ENCODE data around the gene NKRF. TPM values are rescaled to one million over a fixed set of nuclear protein-coding genes. Genes with fewer than 3 reads are reported as not detected.

Gene NKRF
- total and polyA plus RNA-seq, 9 of the 15 experiments (the other 6 are each of a cell fraction or from before 2014, with no cell fraction given): 8.9 to 31.9 (median 19.0) TPM

DNA sequence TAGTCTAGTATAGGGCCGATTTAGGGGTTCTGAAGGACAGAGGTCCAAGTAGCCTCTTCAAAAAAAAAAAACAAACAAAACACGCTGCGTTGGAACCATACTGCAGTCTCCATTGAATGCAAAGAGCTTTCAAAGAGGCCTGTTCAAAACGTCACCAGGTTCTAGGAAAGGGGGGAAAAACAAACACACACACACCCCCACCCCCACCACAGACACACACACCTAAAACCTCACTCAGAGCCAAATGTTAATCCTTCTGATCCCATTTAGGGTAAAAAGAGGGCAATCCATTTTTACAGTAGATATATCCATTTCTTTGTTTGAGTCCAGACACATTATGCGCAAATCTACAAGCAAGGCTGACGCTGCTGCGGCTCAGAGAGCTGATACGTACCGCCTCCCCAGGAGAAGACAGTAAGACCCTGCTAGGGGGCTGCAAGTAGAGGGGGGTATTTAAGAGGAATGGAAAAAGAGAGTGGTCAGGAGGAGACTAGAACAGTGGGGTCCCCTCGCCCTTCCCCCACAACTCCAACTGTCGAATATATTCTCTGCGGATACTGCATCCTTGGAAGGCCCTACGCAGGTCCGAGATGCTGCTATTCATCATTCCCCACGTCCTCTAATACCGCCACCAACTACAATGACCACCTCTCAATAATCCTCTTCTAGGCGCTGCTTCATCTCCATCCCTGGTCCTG, 1.3 kb downstream of the NKRF start:
- TF ChIP-seq NRF1 (conservative IDR thresholded peaks at IDR 0.05 in 1 of 2, IDR thresholded peaks at IDR 0.05 in 1 of 2): peak in 1 of 2 experiments; percentile 4; a peak in 1 of 4 replicates
- TF ChIP-seq, protein P1, sequence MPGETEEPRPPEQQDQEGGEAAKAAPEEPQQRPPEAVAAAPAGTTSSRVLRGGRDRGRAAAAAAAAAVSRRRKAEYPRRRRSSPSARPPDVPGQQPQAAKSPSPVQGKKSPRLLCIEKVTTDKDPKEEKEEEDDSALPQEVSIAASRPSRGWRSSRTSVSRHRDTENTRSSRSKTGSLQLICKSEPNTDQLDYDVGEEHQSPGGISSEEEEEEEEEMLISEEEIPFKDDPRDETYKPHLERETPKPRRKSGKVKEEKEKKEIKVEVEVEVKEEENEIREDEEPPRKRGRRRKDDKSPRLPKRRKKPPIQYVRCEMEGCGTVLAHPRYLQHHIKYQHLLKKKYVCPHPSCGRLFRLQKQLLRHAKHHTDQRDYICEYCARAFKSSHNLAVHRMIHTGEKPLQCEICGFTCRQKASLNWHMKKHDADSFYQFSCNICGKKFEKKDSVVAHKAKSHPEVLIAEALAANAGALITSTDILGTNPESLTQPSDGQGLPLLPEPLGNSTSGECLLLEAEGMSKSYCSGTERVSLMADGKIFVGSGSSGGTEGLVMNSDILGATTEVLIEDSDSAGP (CRISPR knock-in tag; IDR thresholded peaks at IDR 0.05): no peak
- TF ChIP-seq HNRNPLL (IDR thresholded peaks at IDR 0.05; ENCODE audit: low read depth, low read length, poor library complexity, severe bottlenecking): peak; percentile 78
- TF ChIP-seq KLF10 (CRISPR knock-in tag; IDR thresholded peaks at IDR 0.05): no peak
- no peak for TF ChIP-seq EGR1 (conservative IDR thresholded peaks at IDR 0.05)
- no peak for TF ChIP-seq DMBX1 (CRISPR knock-in tag; IDR thresholded peaks at IDR 0.05; ENCODE audit: borderline replicate concordance)
- no peak for TF ChIP-seq NELFE (IDR thresholded peaks at IDR 0.05; ENCODE audit: insufficient read depth, insufficient read length)
- H3K4me1 ChIP-seq (replicated peaks in 1 of 2; ENCODE audit: control insufficient read depth in 2 of 2, insufficient read depth in 2 of 2, low read length in 2 of 2): peaks cover 7 to 12% of the 10 kb centered on the region in 2 experiments; a peak in 4 of 5 replicates
- BruUV-seq (replicated peaks): no TSS peak
- no peaks in the 10 kb centered on the region for H3K9me1 ChIP-seq (ENCODE audit: control insufficient read depth, insufficient read depth, low read length)
- in situ Hi-C loops (cut with MboI) (no loop called here), intact Hi-C loops (cut with micrococcal nuclease) (loop anchor here (5.0 to 10.0 kb wide), 2 partner anchors 87 to 90 kb away; partner anchors contain the start of gene SEPTIN6)
- CTCF ChIA-PET (ENCODE audit: low intra/inter-chr PET ratio): no interaction called here
- peaks cover 34% of the 10 kb centered on the region for H3K36me3 ChIP-seq (ENCODE audit: control insufficient read depth, insufficient read depth, low read length)
- H3K4me3 ChIP-seq: peak overlapping the region; percentile 84
- peaks cover 20% of the 10 kb centered on the region for H4K20me1 ChIP-seq (replicated peaks; ENCODE audit: control insufficient read depth, insufficient read depth, low read length)
- H3K27ac ChIP-seq (ENCODE audit: extremely low read depth, low read depth, low read length): peak overlapping the region; percentile 95; the same call in 2 of the 3 replicates
- no peak overlapping the region for H2AFZ ChIP-seq (ENCODE audit: low read depth, low read length)
- peak overlapping the region; percentile 88 for H3K4me2 ChIP-seq (ENCODE audit: insufficient read depth, low read length)
- H3K9me3 ChIP-seq (replicated peaks; ENCODE audit: control insufficient read depth, insufficient read depth, low read depth, low read length): no peaks in the 10 kb centered on the region
- FAIRE-seq: no peak
- peak in 1 of 4 experiments; percentile 16 for DNase-seq (ENCODE audit: extremely low read depth in 1 of 4, low spot score in 3 of 4)
- peak; percentile 6; the same call in 2 of the 3 replicates for ATAC-seq
- no peaks in the 10 kb centered on the region for H3K27me3 ChIP-seq (ENCODE audit: control insufficient read depth in 2 of 2, insufficient read depth in 2 of 2, low read length in 2 of 2)
- peaks cover 66% of the 10 kb centered on the region for H3K79me2 ChIP-seq (ENCODE audit: control insufficient read depth, insufficient read depth, low read length)
- H3K9ac ChIP-seq (ENCODE audit: insufficient read depth in 1 of 2, low read depth in 2 of 2, low read length in 2 of 2): peak overlapping the region; percentile 92 to 100
- WGBS (ENCODE audit: insufficient coverage, low coverage, missing lambda C conversion rate): 4% methylated on average over 14 of the region's 17 CpGs
- POLR2A ChIA-PET: interaction anchor here (0.6 to 1.2 kb wide), 7 partner anchors 11 to 182 kb away, joined by 3 to 4 read pairs (median 4); no protein-coding TSS in a partner anchor
